ENCODE results near the gene RALGPS1. TPM values are rescaled to one million over a fixed set of nuclear protein-coding genes. Genes with fewer than 3 reads are reported as not detected.

The RALGPS1 gene
- total and polyA plus RNA-seq, 2 experiments from 2014 or later = 13.1 to 22.1 TPM

- Histone ChIP-seq H3K27me3 (no peaks in the 10 kb centered on the region), H2AFZ (no peak overlapping the region), H3K79me2 (no peaks in the 10 kb centered on the region), H4K20me1 (ENCODE audit: insufficient read depth, poor library complexity, severe bottlenecking) (no peaks in the 10 kb centered on the region), H3K36me3 (replicated peaks; ENCODE audit: insufficient read depth, low read depth) (no peaks in the 10 kb centered on the region), H3K9me2 (replicated peaks; ENCODE audit: insufficient read depth) (no peaks in the 10 kb centered on the region), H3K9me3 (ENCODE audit: low read depth) (no peaks in the 10 kb centered on the region), H3K4me3 (no peak overlapping the region), H3K27ac (no peak overlapping the region), H3K4me1 (ENCODE audit: insufficient read depth) (no peaks in the 10 kb centered on the region), H3K4me2 (no peak overlapping the region)
- no peak for DNase-seq (ENCODE audit: low spot score)
- WGBS (ENCODE audit: low lambda C conversion rate, missing lambda C conversion rate) = 91% methylated on average over 5 of the region's 5 CpGs
- no peak for TF ChIP-seq EZH2phosphoT487 (IDR thresholded peaks at IDR 0.05; ENCODE audit: low read depth, severe bottlenecking, unreplicated experiment)
- no peak for TF ChIP-seq EZH2 (IDR thresholded peaks at IDR 0.05; ENCODE audit: borderline replicate concordance)
- TF ChIP-seq CTCF (IDR thresholded peaks at IDR 0.05; ENCODE audit: poor library complexity) = no peak
These were observed 302.3 kb downstream of the RALGPS1 start for GRCh38 chr9:127216888-127217217.

- H3K27me3 ChIP-seq = no peaks in the 10 kb centered on the region
- TF ChIP-seq EZH2phosphoT487 (IDR thresholded peaks at IDR 0.05; ENCODE audit: low read depth, severe bottlenecking, unreplicated experiment) (no peak), EZH2 (IDR thresholded peaks at IDR 0.05; ENCODE audit: borderline replicate concordance) (no peak), CTCF (IDR thresholded peaks at IDR 0.05; ENCODE audit: poor library complexity) (no peak)
- no peaks in the 10 kb centered on the region for H3K9me2 ChIP-seq (replicated peaks; ENCODE audit: insufficient read depth)
- no peaks in the 10 kb centered on the region for H4K20me1 ChIP-seq (ENCODE audit: insufficient read depth, poor library complexity, severe bottlenecking)
- H3K4me3 ChIP-seq = no peak overlapping the region
- no peak overlapping the region for H3K4me2 ChIP-seq
- no peak overlapping the region for H2AFZ ChIP-seq
- no peaks in the 10 kb centered on the region for H3K79me2 ChIP-seq
- H3K9me3 ChIP-seq (ENCODE audit: low read depth) = no peaks in the 10 kb centered on the region
- DNase-seq (ENCODE audit: low spot score) = no peak
- no peak overlapping the region for H3K27ac ChIP-seq
- H3K4me1 ChIP-seq (ENCODE audit: insufficient read depth) = no peaks in the 10 kb centered on the region
- no peaks in the 10 kb centered on the region for H3K36me3 ChIP-seq (replicated peaks; ENCODE audit: insufficient read depth, low read depth)
- WGBS (ENCODE audit: low lambda C conversion rate, missing lambda C conversion rate) = 85% methylated on average over 10 of the region's 10 CpGs
These were observed 304.2 kb downstream of the RALGPS1 start for GRCh38 chr9:127218818-127219217.

- H3K4me2 ChIP-seq = no peak overlapping the region
- TF ChIP-seq EZH2 (IDR thresholded peaks at IDR 0.05; ENCODE audit: borderline replicate concordance) = no peak
- no peak for TF ChIP-seq EZH2phosphoT487 (IDR thresholded peaks at IDR 0.05; ENCODE audit: low read depth, severe bottlenecking, unreplicated experiment)
- no peak for TF ChIP-seq CTCF (IDR thresholded peaks at IDR 0.05; ENCODE audit: poor library complexity)
- H3K79me2 ChIP-seq = no peaks in the 10 kb centered on the region
- no peaks in the 10 kb centered on the region for H3K4me1 ChIP-seq (ENCODE audit: insufficient read depth)
- no peak overlapping the region for H3K27ac ChIP-seq
- no peaks in the 10 kb centered on the region for H3K9me2 ChIP-seq (replicated peaks; ENCODE audit: insufficient read depth)
- WGBS (ENCODE audit: low lambda C conversion rate, missing lambda C conversion rate) = 85% methylated on average over 6 of the region's 6 CpGs
- no peak for DNase-seq (ENCODE audit: low spot score)
- H4K20me1 ChIP-seq (ENCODE audit: insufficient read depth, poor library complexity, severe bottlenecking) = no peaks in the 10 kb centered on the region
- no peaks in the 10 kb centered on the region for H3K36me3 ChIP-seq (replicated peaks; ENCODE audit: insufficient read depth, low read depth)
- no peak overlapping the region for H3K4me3 ChIP-seq
- H3K9me3 ChIP-seq (ENCODE audit: low read depth) = no peaks in the 10 kb centered on the region
- no peaks in the 10 kb centered on the region for H3K27me3 ChIP-seq
- H2AFZ ChIP-seq = no peak overlapping the region
These were observed 304.9 kb downstream of the RALGPS1 start for GRCh38 chr9:127219520-127219919.

GRCh38 chr9:127221695-127222094 is 307.1 kb downstream of the RALGPS1 start:
- H3K79me2 ChIP-seq = no peaks in the 10 kb centered on the region
- H3K9me3 ChIP-seq (ENCODE audit: low read depth) = no peaks in the 10 kb centered on the region
- no peak overlapping the region for H3K4me2 ChIP-seq
- no peaks in the 10 kb centered on the region for H4K20me1 ChIP-seq (ENCODE audit: insufficient read depth, poor library complexity, severe bottlenecking)
- H3K27ac ChIP-seq = no peak overlapping the region
- TF ChIP-seq CTCF (IDR thresholded peaks at IDR 0.05; ENCODE audit: poor library complexity) (no peak), EZH2phosphoT487 (IDR thresholded peaks at IDR 0.05; ENCODE audit: low read depth, severe bottlenecking, unreplicated experiment) (no peak), EZH2 (IDR thresholded peaks at IDR 0.05; ENCODE audit: borderline replicate concordance) (no peak)
- H3K36me3 ChIP-seq (replicated peaks; ENCODE audit: insufficient read depth, low read depth) = no peaks in the 10 kb centered on the region
- no peak for DNase-seq (ENCODE audit: low spot score)
- no peak overlapping the region for H2AFZ ChIP-seq
- H3K4me3 ChIP-seq = no peak overlapping the region
- no peaks in the 10 kb centered on the region for H3K27me3 ChIP-seq
- WGBS (ENCODE audit: low lambda C conversion rate, missing lambda C conversion rate) = 67% methylated on average over 2 of the region's 2 CpGs
- no peaks in the 10 kb centered on the region for H3K9me2 ChIP-seq (replicated peaks; ENCODE audit: insufficient read depth)
- no peaks in the 10 kb centered on the region for H3K4me1 ChIP-seq (ENCODE audit: insufficient read depth)
